SK-N-SH treated with all-trans-retinoic acid at 6 μM for 48 hours (cell line): ENCODE data around the gene GRID1.

Experiments
- ATAC-seq: fragments of 200-7000 bp; cut with Tn5 transposase; 3 replicates; pipeline ENCODE4 v1.9.1; 2020; ENCODE audit warnings: mild to moderate bottlenecking, moderate library complexity
- ARNTL ChIP-seq: fragments of 450-650 bp; formaldehyde crosslinking; IDR thresholded peaks from 2 replicates; pipeline ENCODE4 v1.5.0; 2020; ENCODE audit warnings: low read depth, mild to moderate bottlenecking, moderate library complexity, borderline replicate concordance
- BACH2 ChIP-seq: fragments of 250-450 bp; sonication (Bioruptor Pico); IDR thresholded peaks from 2 replicates; pipeline ENCODE4 v1.9.0; 2021; ENCODE audit warnings: mild to moderate bottlenecking, borderline replicate concordance
- CSDC2 ChIP-seq: fragments of 250-450 bp; sonication (Bioruptor Pico); IDR thresholded peaks from 2 replicates; pipeline ENCODE4 v1.5.0; 2020; ENCODE audit warnings: mild to moderate bottlenecking, moderate library complexity
- ESRRG ChIP-seq: fragments of 250-450 bp; sonication (Bioruptor Pico); IDR thresholded peaks from 2 replicates; pipeline ENCODE4 v1.6.1; 2021; ENCODE audit warnings: mild to moderate bottlenecking
- GLIS3 ChIP-seq: fragments of 250-450 bp; sonication (Bioruptor Pico); IDR thresholded peaks from 2 replicates; pipeline ENCODE4 v1.5.0; 2020; ENCODE audit warnings: mild to moderate bottlenecking, moderate library complexity
- ISL1 ChIP-seq: fragments of 250-450 bp; sonication (Bioruptor Pico); IDR thresholded peaks from 2 replicates; pipeline ENCODE4 v2.1.2; 2022; ENCODE audit warnings: mild to moderate bottlenecking, moderate library complexity
- PPARA ChIP-seq: fragments of 250-450 bp; sonication (Bioruptor Pico); IDR thresholded peaks from 2 replicates; pipeline ENCODE4 v1.5.0; 2020; ENCODE audit warnings: mild to moderate bottlenecking, borderline replicate concordance
- RARB ChIP-seq: fragments of 250-450 bp; sonication (Bioruptor Pico); IDR thresholded peaks from 2 replicates; pipeline ENCODE4 v1.8.0; 2021; ENCODE audit warnings: mild to moderate bottlenecking, moderate library complexity
- SNAI2 ChIP-seq: fragments of 250-450 bp; sonication (Bioruptor Pico); IDR thresholded peaks from 2 replicates; pipeline ENCODE4 v1.5.0; 2020; ENCODE audit warnings: mild to moderate bottlenecking, moderate library complexity
- TCF4 ChIP-seq: fragments of 250-450 bp; sonication (Bioruptor Pico); IDR thresholded peaks from 2 replicates; pipeline ENCODE4 v1.8.0; 2021; ENCODE audit warnings: mild to moderate bottlenecking, moderate library complexity, borderline replicate concordance
- TOX ChIP-seq: fragments of 250-450 bp; sonication (Bioruptor Pico); IDR thresholded peaks from 2 replicates; pipeline ENCODE4 v1.8.0; 2021; ENCODE audit warnings: mild to moderate bottlenecking, moderate library complexity, borderline replicate concordance
- ZC3H10 ChIP-seq: fragments of 250-450 bp; sonication (Bioruptor Pico); IDR thresholded peaks from 2 replicates; pipeline ENCODE4 v1.5.1; 2021; ENCODE audit warnings: mild to moderate bottlenecking, moderate library complexity
- ZFP3 ChIP-seq: fragments of 250-450 bp; sonication (Bioruptor Pico); IDR thresholded peaks from 2 replicates; pipeline ENCODE4 v1.5.0; 2020; ENCODE audit warnings: mild to moderate bottlenecking, moderate library complexity
- ZFP30 ChIP-seq: fragments of 450-650 bp; formaldehyde crosslinking; IDR thresholded peaks from 2 replicates; pipeline ENCODE4 v1.5.0; 2022; ENCODE audit warnings: mild to moderate bottlenecking, moderate library complexity
- ZNF565 ChIP-seq: fragments of 450-650 bp; formaldehyde crosslinking; conservative IDR thresholded peaks from 2 replicates; pipeline ENCODE4 v1.5.0; 2020; ENCODE audit warnings: low read depth, mild to moderate bottlenecking, moderate library complexity
- ZNF70 ChIP-seq: fragments of 450-650 bp; formaldehyde crosslinking; IDR thresholded peaks from 2 replicates; pipeline ENCODE4 v1.5.0; 2020; ENCODE audit warnings: mild to moderate bottlenecking, moderate library complexity
- ZNF8 ChIP-seq: fragments of 450-650 bp; formaldehyde crosslinking; IDR thresholded peaks from 2 replicates; pipeline ENCODE4 v1.5.0; 2020; ENCODE audit warnings: mild to moderate bottlenecking, moderate library complexity
- TF ChIP-seq, protein P1 (sequence below): fragments of 250-450 bp; sonication (Bioruptor Pico); IDR thresholded peaks from 2 replicates; pipeline ENCODE4 v1.5.1; 2021; ENCODE audit warnings: mild to moderate bottlenecking, moderate library complexity
- TF ChIP-seq, protein P2 (sequence below): fragments of 250-450 bp; sonication (Bioruptor Pico); IDR thresholded peaks from 2 replicates; pipeline ENCODE4 v1.8.0; 2021; ENCODE audit warnings: low read depth, mild to moderate bottlenecking, moderate library complexity, borderline replicate concordance
- TF ChIP-seq, protein P3 (sequence below): fragments of 250-450 bp; sonication (Bioruptor Pico); IDR thresholded peaks from 2 replicates; pipeline ENCODE4 v1.8.0; 2020; ENCODE audit warnings: mild to moderate bottlenecking, moderate library complexity, borderline replicate concordance

Gene GRID1

DNA sequence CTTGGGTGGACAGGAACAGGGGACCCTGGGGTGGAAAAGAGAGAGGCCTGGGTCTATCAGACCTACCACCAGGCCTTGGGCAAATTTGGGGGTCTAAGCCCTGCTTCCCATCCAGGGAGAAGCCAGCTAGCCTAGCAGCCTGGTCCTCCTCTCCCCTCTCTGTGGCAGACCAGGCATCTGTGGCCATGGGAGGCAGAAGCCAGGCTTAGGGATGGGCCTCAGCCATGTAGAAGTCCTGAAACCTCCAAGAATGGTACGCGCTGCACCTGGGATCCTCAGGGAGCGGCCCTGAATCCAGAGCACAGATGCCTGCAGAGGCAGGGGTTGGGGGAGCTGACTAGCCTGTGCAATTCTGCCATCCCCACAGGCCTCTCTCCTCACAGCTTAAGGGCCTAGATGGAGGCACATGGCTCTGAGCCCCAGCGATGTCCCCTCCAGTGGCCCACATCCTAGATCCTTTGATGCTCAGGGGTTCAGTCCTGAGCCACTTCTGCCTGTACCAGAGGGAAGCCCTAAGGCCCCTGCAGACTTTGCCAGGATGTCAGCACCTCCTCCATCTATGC is 21.2 kb downstream of the GRID1 start (continued):
- TF ChIP-seq, protein P1, sequence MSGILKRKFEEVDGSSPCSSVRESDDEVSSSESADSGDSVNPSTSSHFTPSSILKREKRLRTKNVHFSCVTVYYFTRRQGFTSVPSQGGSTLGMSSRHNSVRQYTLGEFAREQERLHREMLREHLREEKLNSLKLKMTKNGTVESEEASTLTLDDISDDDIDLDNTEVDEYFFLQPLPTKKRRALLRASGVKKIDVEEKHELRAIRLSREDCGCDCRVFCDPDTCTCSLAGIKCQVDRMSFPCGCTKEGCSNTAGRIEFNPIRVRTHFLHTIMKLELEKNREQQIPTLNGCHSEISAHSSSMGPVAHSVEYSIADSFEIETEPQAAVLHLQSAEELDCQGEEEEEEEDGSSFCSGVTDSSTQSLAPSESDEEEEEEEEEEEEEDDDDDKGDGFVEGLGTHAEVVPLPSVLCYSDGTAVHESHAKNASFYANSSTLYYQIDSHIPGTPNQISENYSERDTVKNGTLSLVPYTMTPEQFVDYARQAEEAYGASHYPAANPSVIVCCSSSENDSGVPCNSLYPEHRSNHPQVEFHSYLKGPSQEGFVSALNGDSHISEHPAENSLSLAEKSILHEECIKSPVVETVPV, result no peak
- TF ChIP-seq ZC3H10 (CRISPR knock-in tag) (no peak), ISL1 (CRISPR knock-in tag) (no peak), ZFP3 (CRISPR knock-in tag) (no peak), ZFP30 (CRISPR knock-in tag) (no peak), CSDC2 (no peak), RARB (CRISPR knock-in tag) (no peak)

DNA sequence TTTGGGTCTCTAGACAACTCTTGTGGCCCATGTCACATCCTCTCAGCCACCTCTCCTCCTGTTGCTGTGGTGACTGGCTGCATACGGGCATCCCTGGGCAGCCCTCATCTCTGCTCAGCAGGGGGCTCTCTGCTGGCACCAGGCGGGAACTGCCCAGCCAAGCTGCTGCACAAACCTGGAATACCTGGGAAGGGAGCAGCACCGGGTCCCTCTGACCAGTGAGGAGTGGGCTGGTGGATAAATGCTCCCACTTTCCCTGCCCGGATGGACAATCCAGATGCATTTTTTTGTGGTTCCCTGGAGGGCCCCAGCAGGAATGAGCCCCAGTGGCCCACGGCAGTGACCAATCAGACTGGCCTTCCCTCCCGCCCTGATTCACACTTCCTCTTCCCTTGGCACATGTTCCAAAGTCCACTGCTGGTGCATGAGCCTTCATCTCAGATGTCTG is 21.9 kb downstream of the GRID1 start:
- TF ChIP-seq ARNTL (CRISPR knock-in tag) (no peak), ESRRG (no peak), SNAI2 (no peak), BACH2 (CRISPR knock-in tag) (no peak), RARB (CRISPR knock-in tag) (no peak)
- TF ChIP-seq, protein P1, result no peak
- no peak for ATAC-seq

GRCh38 chr10:86344281-86344680 is 22.3 kb downstream of the GRID1 start:
- no peak for ATAC-seq
- TF ChIP-seq TCF4 (no peak), SNAI2 (no peak), ZNF70 (no peak), ESRRG (no peak)

- TF ChIP-seq ZFP3 (CRISPR knock-in tag) (no peak), ISL1 (CRISPR knock-in tag) (no peak), ZNF565 (CRISPR knock-in tag) (no peak), CSDC2 (no peak), ZNF8 (CRISPR knock-in tag) (no peak), TOX (CRISPR knock-in tag) (no peak), BACH2 (CRISPR knock-in tag) (no peak), GLIS3 (CRISPR knock-in tag) (no peak), ESRRG (no peak), PPARA (CRISPR knock-in tag) (no peak), ZC3H10 (CRISPR knock-in tag) (no peak)
- TF ChIP-seq, protein P2, sequence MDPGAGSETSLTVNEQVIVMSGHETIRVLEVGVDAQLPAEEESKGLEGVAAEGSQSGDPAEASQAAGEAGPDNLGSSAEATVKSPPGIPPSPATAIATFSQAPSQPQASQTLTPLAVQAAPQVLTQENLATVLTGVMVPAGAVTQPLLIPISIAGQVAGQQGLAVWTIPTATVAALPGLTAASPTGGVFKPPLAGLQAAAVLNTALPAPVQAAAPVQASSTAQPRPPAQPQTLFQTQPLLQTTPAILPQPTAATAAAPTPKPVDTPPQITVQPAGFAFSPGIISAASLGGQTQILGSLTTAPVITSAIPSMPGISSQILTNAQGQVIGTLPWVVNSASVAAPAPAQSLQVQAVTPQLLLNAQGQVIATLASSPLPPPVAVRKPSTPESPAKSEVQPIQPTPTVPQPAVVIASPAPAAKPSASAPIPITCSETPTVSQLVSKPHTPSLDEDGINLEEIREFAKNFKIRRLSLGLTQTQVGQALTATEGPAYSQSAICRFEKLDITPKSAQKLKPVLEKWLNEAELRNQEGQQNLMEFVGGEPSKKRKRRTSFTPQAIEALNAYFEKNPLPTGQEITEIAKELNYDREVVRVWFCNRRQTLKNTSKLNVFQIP (CRISPR knock-in tag), result no peak
- TF ChIP-seq, protein P1, result no peak
- TF ChIP-seq, protein P3, sequence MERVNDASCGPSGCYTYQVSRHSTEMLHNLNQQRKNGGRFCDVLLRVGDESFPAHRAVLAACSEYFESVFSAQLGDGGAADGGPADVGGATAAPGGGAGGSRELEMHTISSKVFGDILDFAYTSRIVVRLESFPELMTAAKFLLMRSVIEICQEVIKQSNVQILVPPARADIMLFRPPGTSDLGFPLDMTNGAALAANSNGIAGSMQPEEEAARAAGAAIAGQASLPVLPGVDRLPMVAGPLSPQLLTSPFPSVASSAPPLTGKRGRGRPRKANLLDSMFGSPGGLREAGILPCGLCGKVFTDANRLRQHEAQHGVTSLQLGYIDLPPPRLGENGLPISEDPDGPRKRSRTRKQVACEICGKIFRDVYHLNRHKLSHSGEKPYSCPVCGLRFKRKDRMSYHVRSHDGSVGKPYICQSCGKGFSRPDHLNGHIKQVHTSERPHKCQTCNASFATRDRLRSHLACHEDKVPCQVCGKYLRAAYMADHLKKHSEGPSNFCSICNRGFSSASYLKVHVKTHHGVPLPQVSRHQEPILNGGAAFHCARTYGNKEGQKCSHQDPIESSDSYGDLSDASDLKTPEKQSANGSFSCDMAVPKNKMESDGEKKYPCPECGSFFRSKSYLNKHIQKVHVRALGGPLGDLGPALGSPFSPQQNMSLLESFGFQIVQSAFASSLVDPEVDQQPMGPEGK (CRISPR knock-in tag), result no peak
- TF ChIP-seq, all 23 proteins: peak for 0
- ATAC-seq, result no peak
These were observed 22.8 kb downstream of the GRID1 start for GRCh38 chr10:86343761-86344160.
